Forelimb muscle (tissue), 1 donor: ENCODE data around the gene EMP2. TPM values are rescaled to one million over a fixed set of nuclear protein-coding genes. Genes with fewer than 3 reads are reported as not detected.
"Not testable (repeated sequence)": the region's sequence is repeated elsewhere in the genome, so short reads cannot be mapped to it uniquely, and the experiment has no call there.

Experiments used
- DNase-seq: peaks from one replicate; pipeline ENCODE4 v3.0.0-alpha.2; 2013; ENCODE audit warnings: low read depth
- polyA plus RNA-seq: library from polyadenylated mRNA; unstranded; fragments of 120-200 nt; gene quantifications from one replicate; pipeline ENCODE4 v1.2.1, GENCODE V29; 2013; ENCODE audit not compliant: insufficient read length

Gene EMP2
- polyA plus RNA-seq, 1 donor, result 53.0 TPM

DNA sequence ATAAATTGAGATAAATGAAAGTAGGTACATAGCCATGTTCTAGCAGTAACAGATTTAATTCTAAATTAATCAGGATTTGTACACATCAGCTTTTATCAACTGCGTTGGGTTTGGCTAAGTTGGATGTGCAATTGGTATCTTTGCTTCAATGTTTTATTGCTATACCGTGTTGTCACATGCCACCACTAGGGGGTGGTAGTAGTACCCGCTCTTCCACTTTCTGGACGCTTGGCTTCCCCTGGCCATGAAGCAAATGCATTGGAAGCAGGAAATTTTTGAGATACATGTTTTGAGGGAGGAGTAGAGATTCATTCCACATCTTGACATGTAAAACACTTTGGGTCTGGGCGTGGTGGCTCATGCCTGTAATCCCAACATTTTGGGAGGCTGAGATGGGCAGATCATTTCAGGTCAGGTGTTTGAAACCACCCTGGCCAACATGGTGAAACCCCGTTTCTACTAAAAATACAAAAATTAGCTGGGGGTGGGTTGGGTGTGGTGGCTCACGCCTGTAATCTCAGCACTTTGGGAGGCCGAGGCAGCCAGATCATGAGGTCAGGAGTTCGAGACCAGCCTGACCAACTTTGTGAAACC lies 58.6 kb downstream of the EMP2 start:
- peak; percentile 48 for DNase-seq

DNA sequence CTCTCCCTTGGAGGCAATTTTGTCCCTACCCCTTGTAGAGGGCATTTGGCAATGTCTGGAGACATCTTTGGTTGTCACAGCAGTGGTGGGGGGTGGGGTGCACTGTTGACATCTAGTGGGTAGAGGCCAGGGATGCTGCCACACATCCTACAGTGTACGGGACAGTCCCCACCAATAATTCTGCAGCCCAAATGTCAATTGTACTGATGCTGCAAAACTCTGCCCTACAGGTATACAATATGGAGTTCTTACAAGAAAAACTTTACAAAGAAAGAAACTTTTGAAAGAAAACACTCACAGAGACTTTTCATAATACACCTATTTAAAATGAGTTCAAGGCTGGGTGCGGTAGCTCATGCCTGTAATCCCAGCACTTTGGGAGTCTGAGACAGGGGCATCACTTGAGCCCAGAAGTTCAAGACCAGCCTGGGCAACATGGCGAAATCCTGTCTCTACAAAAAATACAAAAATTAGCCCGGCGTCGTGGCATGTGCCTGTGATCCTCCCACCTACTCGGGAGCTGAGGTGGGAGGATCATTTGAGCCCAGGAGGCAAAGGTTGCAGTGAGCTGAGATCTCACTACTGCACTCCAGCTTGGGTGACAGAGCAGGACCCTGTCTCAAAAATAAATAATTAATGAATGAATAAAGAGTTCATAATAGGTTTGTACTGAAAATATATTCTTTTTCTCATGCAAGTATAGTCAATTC lies 59.4 kb downstream of the EMP2 start:
- DNase-seq, result no peak

DNA sequence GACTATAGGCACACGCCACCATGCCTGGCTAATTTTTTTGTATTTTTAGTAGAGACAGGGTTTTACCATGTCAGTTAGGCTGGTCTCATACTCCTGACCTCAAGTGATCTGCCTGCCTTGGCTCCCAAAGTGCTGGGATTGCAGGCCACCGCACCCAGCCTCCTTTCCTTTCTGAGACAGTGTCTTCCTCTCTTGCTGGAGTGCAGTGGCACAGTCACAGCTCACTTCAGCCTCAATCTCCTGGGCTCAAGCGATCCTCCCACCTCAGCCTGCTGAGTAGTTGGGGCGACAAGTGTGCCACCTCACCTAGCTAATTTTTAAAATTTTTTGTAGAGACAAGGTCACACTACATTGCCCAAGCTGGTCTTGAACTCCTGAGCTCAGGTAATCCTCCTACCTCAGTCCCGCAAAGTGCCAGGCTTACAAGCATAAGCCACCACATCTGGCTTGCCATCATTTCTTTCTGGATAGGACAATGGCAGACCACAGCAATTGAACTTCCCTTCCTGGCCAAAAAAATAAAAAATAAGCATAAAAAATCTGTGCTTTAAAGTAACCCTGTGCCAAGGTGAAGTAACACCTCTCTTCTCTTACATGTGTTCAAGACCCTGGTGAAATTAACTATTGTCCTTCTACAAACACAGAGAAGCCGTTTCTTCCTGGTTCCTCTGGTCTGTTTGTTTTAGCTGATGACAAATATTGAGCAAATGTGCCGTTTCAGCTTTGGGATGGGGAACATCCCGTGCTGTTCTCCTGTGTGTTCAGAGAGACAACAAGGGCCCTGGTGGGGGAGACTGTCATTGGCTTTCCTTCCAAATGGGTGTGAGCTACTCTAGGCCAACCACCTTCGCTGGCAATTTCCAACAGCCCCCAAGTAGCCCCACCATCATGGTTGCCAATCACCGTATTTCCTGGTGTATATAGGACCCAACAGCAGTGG lies 60.2 kb downstream of the EMP2 start:
- no peak for DNase-seq

DNA sequence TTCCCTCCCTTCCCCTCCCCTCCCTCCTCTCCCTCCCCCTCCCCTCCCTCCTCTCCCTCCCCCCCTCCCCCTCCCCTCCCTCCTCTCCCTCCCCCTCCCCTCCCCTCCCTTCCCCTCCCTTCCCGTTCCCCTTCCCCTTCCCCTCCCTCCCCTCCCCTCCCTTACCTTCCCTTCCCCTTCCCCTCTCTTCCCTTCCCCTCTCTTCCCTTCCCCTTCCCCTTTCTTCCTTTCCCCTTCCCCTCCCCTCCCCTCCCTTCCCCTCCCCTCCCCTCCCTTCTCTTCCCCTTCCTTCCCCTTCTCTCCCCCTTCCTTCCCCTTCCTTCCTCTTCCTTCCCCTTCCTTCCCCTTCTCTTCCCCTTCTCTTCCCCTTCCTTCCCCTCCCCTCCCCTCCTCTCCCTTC lies 61.1 kb downstream of the EMP2 start:
- no peak for DNase-seq

DNA sequence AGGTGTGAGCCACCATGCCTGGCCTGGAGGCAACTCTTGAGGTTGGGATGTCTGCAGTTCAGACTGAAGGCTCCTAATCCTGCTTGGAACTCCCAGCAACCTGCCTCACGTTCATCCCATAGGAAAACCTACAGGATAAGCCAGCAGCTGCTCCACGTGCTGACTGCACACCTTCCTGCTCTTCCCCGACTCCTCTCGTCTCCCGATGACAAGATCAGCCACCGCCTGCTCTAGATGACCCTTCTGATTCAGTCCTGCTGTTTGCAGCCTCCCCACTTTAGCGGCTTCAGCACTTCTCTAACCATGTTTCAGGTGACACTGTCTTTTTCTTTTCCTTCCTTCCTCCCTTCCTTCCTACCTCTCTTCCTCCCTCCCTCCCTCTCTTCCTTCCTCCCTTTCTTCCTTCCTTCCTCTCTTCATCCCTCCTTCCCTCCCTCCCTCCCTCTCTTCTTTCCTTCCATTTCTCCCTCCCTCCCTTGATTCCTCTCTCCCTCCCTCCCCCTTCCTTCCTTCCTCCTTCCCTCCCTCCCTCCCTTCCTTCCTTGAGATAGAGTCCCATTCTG lies 61.8 kb downstream of the EMP2 start:
- no peak for DNase-seq

DNA sequence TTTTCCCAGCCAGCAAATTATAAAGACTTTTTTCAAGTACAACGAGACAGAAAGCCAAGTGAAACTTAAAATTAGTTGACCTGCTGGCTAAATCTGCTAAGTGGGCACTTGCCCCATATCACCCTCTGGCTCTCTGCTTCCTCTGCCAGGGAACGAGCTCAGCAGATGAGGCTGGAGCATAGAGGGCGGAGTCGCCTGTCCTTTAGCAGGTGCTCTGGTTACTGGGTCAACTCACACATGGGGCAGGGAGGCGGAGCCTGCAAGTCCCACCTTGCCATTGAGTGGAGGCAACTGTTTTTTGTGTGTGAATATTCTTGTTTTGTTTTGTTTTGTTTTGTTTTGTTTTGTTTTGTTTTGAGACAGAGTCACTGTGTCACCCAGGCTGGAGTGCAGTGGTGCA lies 62.5 kb downstream of the EMP2 start:
- DNase-seq, result no peak

DNA sequence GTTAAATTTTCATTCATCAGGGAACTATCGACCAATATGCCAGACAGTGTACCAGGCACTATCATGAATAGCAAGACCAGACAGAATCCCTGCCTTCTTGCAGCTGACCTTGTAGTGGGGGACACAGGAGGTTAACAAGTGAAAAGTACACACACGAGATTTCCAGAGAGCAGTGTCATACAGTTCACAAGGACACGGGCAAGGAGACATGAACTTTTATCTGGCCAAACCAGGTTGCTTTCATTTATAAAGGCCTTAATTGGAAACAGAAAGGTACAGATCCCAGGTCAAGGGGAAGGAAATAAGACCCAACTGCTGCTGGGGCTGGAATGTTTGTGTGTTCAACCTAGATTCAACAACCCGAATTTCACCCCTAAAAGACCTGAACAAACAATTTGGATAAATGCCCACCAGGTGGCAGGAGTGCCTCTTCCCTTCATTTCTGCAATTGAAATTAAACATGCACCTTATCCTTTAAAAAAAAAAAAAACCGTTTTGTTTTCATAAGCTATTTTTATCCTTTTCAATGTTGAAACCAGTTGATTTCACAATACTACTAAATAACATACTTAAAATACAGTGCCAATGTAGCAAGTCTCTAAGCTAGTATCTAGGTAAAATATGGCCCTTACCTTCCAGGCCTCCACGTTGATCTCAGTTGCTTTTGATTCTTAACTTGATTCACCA lies 65.9 kb downstream of the EMP2 start:
- DNase-seq, result peak; percentile 1

DNA sequence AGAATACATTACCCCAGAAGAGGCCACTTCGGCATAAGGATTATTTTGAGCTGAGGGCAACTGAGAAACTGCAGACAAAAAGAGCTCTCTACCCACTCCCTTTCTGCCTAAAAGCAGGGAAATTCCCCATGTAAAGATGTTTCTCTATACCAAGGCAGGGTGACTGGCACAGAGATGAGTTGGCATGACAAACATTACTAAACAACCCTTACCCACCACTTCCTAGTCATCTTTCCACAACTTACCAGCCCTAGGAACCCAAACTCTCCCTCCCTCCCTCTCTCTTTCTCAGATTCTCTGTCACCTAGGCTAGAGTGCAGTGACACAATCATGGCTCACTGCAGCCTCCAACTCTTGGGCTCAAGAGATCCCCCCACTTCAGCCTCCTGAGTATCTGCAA lies 68.6 kb downstream of the EMP2 start:
- no peak for DNase-seq

DNA sequence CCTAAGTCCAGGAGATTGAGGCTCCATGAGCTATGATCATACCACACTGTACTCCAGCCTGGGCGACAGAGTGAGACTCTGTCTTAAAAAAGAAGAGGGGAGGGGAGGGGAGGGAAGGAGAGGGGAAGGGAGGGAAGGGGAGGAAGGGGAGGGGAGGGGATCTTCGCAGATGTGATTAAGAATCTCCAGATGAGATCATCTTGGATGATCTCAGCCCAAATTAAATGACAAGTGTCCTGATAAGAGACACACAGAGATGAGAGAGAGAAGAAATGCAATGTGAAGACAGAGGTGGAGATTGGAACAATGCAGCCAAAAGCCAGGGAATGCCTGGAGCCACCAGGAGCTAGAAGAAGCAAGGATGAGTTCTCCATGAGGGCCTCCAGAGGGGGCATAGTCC lies 70.1 kb downstream of the EMP2 start:
- DNase-seq, result no peak

DNA sequence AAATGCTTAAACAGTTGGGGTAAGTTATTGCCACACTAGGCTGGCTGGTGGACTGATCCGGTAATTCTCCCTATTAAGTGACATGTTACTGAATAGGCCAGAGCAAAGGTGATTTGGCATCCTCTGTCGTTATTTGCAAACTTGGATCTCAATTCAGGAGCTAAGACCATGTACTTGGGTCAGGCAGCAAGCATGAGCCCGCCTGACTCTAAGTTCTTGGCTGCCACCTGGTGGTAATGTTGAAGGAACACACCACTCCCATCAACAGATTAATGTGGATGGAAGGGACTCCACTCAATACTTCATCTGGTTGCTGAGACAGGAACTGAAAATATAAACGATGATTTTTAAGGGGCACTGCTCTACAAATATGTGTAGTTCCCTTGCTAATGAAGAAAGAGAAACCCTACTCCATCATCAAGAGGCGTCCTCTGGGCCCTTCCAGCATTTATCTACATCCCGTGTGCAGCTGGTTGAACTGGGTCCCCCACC lies 70.8 kb downstream of the EMP2 start:
- DNase-seq, result peak; percentile 51

DNA sequence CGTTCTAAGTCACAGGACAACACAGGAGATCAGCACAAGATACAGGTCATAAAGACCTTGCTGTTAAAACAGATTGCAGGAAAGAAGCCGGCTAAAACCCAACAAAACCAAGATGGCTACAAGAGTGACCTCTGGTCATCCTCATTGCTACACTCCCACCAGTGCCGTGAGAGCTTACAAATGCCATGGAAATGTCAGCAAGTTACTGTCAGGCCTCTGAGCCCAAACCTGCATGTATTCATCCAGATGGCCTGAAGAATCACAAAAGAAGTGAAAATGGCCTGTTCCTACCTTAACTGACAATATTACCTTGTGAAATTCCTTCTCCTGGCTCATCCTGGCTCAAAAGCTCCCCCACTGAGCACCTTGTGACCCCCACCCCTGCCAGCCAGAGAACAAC lies 75.1 kb downstream of the EMP2 start:
- not testable (repeated sequence) for DNase-seq

DNA sequence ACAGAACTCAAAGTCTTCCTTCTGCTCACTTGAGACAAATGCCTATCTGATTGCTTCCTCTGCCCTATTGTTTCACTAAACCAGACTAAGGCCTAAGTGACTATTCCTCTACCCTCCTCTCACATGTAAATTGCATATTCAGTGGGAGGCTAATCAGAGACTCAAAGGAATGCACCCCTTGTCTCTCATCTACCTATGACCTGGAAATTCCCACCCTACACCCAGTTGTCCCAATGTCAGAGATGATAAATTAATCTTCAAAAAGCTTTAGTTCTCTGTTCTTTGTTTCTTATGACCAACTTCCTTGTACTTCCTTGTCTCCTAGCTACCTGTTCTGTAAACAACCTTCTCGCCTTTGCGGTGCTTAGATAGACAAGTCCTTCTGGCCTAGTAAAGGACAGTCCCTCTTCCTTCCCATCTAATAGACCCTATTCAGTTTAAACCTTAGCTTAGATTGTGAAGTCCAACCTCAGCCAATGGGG lies 76.0 kb downstream of the EMP2 start:
- DNase-seq, result no peak

DNA sequence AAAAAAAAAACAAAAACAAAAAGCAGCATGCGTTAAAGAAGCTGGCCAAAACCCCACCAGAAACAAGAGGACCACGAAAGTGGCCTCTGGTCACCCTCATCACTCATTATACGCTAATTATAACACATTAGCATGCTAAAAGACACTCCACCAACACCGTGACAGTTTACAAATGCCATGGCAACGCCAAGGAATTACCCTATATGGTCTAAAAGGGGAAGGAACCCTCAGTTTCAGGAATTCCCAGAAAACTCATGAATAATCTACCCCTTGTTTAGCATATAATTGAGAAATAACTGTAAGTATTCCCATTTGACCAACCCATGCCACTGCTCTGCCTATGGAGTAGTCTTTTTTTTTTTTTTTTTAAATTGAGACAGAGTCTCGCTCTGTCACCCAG lies 77.6 kb downstream of the EMP2 start:
- DNase-seq, result no peak

DNA sequence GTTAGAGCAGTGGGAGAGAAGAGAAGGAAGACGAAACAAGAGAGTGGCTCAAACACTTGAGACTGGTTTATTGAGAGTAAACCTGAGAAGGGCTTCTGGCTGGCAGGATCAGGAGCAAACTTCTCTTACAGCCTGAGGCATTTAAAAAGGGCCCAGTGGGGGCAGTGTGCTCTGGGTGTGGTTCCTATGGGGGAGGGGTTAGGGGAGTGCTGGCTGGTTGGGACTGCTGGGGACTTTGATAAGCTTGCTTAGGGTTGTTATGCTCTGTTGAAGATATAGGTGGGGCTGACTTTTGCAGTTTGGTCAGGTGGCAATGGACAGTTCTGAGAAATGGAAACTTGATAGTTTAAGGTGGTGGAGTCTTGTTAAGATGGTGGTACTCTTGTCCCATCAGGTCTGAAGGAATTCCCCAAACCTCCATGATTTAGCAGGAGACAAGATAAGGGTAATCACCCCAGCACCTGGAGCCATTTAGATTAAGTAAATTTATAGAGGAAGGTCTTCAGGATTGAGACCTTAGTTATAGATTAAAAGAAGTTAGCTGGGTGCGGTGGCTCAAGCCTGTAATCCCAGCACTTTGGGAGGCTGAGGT lies 79.3 kb downstream of the EMP2 start:
- no peak for DNase-seq

DNA sequence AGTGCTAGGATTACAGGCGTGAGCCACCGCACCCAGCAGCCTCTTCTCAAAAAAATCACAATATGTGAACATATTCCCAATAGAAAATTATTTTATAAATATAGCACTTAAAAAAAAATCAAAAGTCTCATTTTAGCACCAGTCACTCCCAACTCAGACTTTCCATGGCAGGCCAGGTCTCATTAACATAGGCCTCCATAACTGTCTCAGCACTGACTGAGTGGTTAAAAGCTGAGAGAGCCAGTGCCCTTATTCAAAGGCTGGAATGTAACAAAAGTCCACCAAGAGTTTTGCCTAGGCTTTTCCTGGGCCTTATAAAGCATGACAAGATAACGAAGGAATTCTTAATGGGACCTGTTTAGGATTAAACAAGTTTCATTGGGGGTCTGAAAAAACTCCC lies 79.8 kb downstream of the EMP2 start:
- no peak for DNase-seq

DNA sequence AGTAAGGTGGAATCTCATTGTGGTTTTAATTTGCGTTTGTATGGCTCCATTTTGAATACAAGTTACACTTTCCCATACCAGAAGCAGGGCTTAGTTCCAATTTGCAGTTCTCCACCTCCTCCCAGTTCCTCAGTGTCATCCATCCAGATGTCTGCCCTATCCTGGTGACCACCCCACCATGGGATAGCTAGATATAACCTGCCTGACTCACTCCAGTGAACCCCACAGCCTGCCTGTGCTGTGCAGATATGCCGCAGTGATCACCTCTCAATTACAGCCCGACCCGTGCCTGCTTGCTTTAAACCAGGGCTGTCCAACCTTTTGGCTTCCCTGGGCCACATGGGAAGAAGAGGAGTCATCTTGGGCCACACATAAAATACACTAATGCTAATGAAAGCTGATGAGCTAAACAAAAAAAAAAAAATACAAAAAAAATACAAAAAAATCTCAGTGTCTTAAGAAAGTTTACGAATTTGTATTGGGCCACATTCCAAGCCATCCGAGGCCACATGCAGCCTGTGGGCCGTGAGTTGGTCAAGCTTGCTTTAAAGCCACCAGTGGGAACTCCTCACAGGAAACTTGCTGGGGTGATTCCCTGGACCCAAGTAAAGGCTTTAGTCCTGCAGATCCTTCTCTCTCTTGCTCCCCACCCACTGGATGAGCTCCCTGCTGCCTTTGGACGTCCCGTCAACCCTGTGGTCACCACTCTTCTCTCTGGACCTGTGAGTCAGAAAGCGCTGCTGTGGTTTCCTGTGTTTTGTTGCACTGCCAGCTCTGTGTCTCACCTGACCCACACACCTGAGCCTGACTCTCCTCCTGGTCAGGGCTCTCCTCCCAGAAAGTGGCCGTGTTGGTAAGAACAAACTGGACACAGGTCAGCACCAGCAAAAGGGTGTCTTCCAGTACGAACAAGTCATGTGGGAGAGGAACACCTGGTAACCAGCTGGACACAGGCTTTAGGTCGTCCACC lies 83.0 kb downstream of the EMP2 start:
- DNase-seq, result no peak

DNA sequence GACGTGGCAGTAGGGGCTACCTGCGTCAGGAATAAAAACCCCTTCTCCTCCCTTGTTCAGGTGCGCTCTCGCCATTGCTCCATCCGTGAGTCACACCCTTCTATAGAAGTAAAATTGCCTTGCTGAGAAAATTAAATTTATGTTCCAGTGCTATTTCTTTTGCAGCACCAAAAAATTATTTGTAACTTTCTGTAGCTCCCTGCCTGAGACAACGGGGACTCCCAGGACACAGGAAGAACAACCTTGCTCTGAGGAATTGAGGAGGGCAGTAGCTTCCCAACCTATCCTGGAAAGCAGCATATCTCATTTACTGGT lies 85.4 kb downstream of the EMP2 start:
- DNase-seq, result no peak

DNA sequence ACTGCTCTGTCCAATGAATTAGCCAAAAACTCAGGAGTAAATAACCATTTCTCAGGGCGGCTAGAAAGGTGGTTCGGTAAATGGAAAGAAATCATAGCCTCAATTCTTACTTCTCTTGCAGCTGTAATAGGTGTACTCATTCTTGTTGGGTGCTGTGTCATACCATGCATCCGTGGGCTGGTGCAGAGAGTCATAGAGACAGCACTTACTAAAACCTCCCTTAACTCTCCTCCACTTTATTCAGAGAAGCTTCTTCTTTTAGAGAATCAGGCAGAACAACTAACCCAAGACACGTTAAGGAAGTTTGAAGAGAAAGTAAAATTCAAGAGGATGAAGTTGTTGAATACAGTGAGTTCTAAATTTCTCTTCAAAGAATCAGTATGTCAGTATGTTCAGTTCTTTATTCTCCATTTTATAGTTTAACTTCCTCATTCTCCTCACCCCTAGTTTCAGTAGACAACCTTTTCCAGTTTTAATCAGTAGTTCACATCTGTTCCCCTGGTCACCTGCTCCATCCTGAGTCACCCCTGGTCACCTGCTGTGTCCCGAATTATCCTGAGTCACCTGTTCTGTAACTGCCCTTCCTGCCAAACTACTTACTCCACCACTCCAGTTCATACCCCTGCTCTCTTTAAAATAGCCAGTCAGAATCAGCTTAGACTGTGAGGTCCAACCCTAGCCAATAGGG lies 85.9 kb downstream of the EMP2 start:
- no peak for DNase-seq

DNA sequence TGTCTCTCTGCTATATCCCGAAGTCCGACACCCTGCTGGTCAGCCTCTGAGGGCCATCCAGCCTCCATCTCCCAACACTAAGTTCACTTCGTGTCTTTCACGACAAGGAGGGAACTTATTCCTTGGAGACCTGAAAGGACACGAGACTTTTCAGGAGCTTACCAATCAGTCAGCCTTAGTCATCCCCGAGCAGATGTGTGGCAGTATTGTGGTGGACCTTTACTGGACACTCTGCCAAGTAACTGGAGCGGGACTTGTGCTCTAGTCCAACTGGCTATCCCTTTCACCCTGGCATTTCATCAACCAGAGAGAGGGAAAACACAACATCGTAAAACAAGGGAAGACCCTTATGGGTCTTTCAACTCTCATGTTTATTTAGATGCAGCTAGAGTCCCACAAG lies 87.1 kb downstream of the EMP2 start:
- DNase-seq, result no peak
